Thyroid gland (tissue), 4 donors: ENCODE measurements around the gene INPP5D. TPM values are rescaled to one million over a fixed set of nuclear protein-coding genes. Genes with fewer than 3 reads are reported as not detected.
"Not testable (repeated sequence)": the region's sequence is repeated elsewhere in the genome, so short reads cannot be mapped to it uniquely, and the experiment has no call there.

ENCODE experiments used
- DNase-seq, 2 donors: peaks; one replicate each; pipeline ENCODE4 v3.0.0-alpha.2; 2019
- H3K27ac ChIP-seq, 3 donors: fragments of 200-600 bp; sonication (generic); 1 replicate in 2 of 3; 2 replicates in 1 of 3; pipeline ENCODE4 v1.5.1; 2016 to 2019; ENCODE audit warnings: mild to moderate bottlenecking in 1 of 3, moderate library complexity in 1 of 3
- H3K27me3 ChIP-seq: fragments of 200-600 bp; sonication (generic); one replicate; pipeline ENCODE4 v1.5.1; 2019
- H3K36me3 ChIP-seq, 2 donors: fragments of 200-600 bp; sonication (generic); one replicate each; pipeline ENCODE4 v1.5.1; 2016 to 2019
- H3K4me1 ChIP-seq, 2 donors: fragments of 200-600 bp; sonication (generic); one replicate each; pipeline ENCODE4 v1.5.1; 2017 to 2019
- H3K4me3 ChIP-seq, 3 donors: fragments of 200-600 bp; sonication (generic); replicated peaks in 1 of 3; 1 replicate in 2 of 3; 2 replicates in 1 of 3; pipeline ENCODE4 v1.5.1; 2016; ENCODE audit warnings: mild to moderate bottlenecking in 1 of 3
- H3K9me3 ChIP-seq: fragments of 200-600 bp; sonication (generic); one replicate; pipeline ENCODE4 v1.5.1; 2017
- POLR2A ChIP-seq, 2 donors: fragments of 450-650 bp; IDR thresholded peaks; one replicate each; pipeline ENCODE4 v1.6.1; 2017; ENCODE audit warnings: antibody characterized with exemption in 2 of 2, mild to moderate bottlenecking in 2 of 2, moderate library complexity in 1 of 2
- WGBS, 2 donors: methylation state at CpG; one replicate each; pipeline ENCODE4 v1.1.5; 2017; 5-methylcytosine and 5-hydroxymethylcytosine counted together
- intact Hi-C: fragments of 100-400 bp; cut with DNase I; formaldehyde crosslinking; loops from one replicate; pipeline ENCODE4 v1.15.1; 2023
- total RNA-seq, 4 donors: library from RNA; depleted of rRNA; stranded (reverse); fragments of >200 nt; gene quantifications; one replicate each; pipeline ENCODE4 v1.2.3, GENCODE V29; 2016
- TF ChIP-seq, protein P1 (sequence below), 6 experiments: fragments of 200-600 bp in 3 of 6; fragments of 450-650 bp in 3 of 6; sonication (generic) in 3 of 6; IDR thresholded peaks; one replicate each; pipeline ENCODE4 v1.5.1; 2016 to 2019; ENCODE audit warnings: antibody characterized with exemption in 6 of 6, mild to moderate bottlenecking in 2 of 6, inconsistent platforms in 1 of 6, moderate library complexity in 1 of 6

The INPP5D gene
- total RNA-seq, 4 donors from 2014 or later = 7.1 to 13.4 (median 10.5) TPM

GRCh38 chr2:233093721-233094120, 33.6 kb downstream of the INPP5D start:
- DNase-seq = no peak
- Histone ChIP-seq H3K4me3 (no peak overlapping the region), H3K27ac (no peak overlapping the region), H3K36me3 (no peaks in the 10 kb centered on the region), H3K9me3 (no peaks in the 10 kb centered on the region), H3K4me1 (no peaks in the 10 kb centered on the region), H3K27me3 (no peaks in the 10 kb centered on the region)
- WGBS, 2 donors = 78 to 80% methylated on average over 4 of the region's 4 CpGs
- TF ChIP-seq, protein P1, sequence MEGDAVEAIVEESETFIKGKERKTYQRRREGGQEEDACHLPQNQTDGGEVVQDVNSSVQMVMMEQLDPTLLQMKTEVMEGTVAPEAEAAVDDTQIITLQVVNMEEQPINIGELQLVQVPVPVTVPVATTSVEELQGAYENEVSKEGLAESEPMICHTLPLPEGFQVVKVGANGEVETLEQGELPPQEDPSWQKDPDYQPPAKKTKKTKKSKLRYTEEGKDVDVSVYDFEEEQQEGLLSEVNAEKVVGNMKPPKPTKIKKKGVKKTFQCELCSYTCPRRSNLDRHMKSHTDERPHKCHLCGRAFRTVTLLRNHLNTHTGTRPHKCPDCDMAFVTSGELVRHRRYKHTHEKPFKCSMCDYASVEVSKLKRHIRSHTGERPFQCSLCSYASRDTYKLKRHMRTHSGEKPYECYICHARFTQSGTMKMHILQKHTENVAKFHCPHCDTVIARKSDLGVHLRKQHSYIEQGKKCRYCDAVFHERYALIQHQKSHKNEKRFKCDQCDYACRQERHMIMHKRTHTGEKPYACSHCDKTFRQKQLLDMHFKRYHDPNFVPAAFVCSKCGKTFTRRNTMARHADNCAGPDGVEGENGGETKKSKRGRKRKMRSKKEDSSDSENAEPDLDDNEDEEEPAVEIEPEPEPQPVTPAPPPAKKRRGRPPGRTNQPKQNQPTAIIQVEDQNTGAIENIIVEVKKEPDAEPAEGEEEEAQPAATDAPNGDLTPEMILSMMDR (IDR thresholded peaks at IDR 0.05) = no peak
- no peak for TF ChIP-seq POLR2A (IDR thresholded peaks at IDR 0.05)
- intact Hi-C loops = no loop called here

DNA sequence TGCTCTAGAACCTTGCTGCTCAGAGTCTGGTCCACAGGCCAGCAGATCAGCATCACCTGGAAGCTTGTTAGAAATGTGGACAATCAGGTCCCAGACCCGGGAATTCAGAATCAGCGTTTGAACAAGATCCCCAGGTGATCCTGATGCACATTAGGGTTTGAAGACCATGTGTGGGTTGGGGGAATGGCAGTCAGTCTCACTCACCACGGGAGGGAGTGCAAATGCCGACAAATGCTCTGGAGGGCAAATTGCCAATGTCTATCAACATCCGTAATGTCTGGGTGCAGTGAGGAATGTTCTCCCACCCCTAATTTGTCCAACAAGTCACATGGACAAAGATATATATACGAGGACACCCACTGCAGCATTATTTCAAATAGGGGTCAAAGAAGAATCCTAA, 34.5 kb downstream of the INPP5D start:
- Histone ChIP-seq H3K4me3 (no peak overlapping the region), H3K36me3 (no peaks in the 10 kb centered on the region), H3K9me3 (no peaks in the 10 kb centered on the region), H3K4me1 (no peaks in the 10 kb centered on the region), H3K27me3 (no peaks in the 10 kb centered on the region), H3K27ac (no peak overlapping the region)
- WGBS, 2 donors = 48 to 56% methylated on average over 6 of the region's 6 CpGs
- TF ChIP-seq POLR2A (IDR thresholded peaks at IDR 0.05) = no peak
- no peak for DNase-seq
- intact Hi-C loops = no loop called here

DNA sequence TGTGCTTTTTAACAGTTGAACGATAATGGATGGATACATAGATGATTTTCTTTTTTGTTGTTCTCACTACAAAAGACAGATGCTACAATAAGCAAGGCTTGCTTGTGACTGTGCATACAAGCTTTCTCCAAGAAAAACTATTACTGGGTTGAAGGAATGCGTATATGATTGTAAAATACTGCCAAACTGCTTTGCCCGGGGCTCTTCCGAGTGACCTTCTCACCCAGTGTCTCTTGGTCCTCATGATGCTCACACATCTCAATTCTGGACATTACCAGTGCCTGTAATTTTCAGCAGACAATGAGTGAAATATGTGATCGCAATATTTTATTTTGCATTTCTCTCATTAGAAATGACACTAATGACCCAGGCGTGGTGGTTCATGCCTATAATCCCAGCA, 35.9 kb downstream of the INPP5D start:
- intact Hi-C loops = no loop called here
- no peaks in the 10 kb centered on the region for H3K9me3 ChIP-seq
- no peak overlapping the region for H3K4me3 ChIP-seq
- no peak for DNase-seq
- no peak for TF ChIP-seq POLR2A (IDR thresholded peaks at IDR 0.05)
- TF ChIP-seq, protein P1 (IDR thresholded peaks at IDR 0.05) = no peak
- no peak overlapping the region for H3K27ac ChIP-seq
- H3K36me3 ChIP-seq = no peaks in the 10 kb centered on the region
- H3K27me3 ChIP-seq = no peaks in the 10 kb centered on the region
- no peaks in the 10 kb centered on the region for H3K4me1 ChIP-seq
- 94% methylated on average over 6 of the region's 6 CpGs for WGBS, 2 donors

GRCh38 chr2:233098618-233099017, 38.5 kb downstream of the INPP5D start:
- no peaks in the 10 kb centered on the region for H3K4me1 ChIP-seq
- H3K27ac ChIP-seq = no peak overlapping the region
- no peaks in the 10 kb centered on the region for H3K27me3 ChIP-seq
- no peak overlapping the region for H3K4me3 ChIP-seq
- no peaks in the 10 kb centered on the region for H3K36me3 ChIP-seq
- TF ChIP-seq, protein P1 (IDR thresholded peaks at IDR 0.05) = peak in 3 of 6 experiments; percentile 9 to 28 (median 15)
- TF ChIP-seq POLR2A (IDR thresholded peaks at IDR 0.05) = no peak
- peak; percentile 25 to 33 for DNase-seq
- WGBS, 2 donors = 60 to 70% methylated on average over 11 of the region's 11 CpGs
- intact Hi-C loops = no loop called here
- no peaks in the 10 kb centered on the region for H3K9me3 ChIP-seq

DNA sequence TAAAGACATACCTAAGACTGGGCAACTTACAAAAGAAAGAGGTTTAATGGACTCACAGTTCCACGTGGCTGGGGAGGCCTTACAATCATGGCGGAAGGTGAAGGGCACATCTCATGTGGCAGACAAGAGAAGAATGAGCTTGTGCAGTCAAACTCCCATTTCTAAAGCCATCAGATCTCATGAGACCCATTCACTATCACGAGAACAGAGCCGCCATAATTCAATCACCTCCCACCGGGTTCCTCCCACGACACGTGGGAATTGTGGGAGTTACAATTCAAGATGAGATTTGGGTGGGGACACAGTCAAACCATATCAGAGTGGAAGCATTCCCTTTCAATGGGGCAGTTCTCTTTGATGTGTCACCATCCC, 39.7 kb downstream of the INPP5D start:
- DNase-seq, H3K36me3 ChIP-seq, H3K4me3 ChIP-seq, H3K4me1 ChIP-seq, H3K9me3 ChIP-seq, H3K27me3 ChIP-seq, H3K27ac ChIP-seq, intact Hi-C loops: not testable (repeated sequence)
- 97 to 98% methylated on average over 7 of the region's 7 CpGs for WGBS, 2 donors

DNA sequence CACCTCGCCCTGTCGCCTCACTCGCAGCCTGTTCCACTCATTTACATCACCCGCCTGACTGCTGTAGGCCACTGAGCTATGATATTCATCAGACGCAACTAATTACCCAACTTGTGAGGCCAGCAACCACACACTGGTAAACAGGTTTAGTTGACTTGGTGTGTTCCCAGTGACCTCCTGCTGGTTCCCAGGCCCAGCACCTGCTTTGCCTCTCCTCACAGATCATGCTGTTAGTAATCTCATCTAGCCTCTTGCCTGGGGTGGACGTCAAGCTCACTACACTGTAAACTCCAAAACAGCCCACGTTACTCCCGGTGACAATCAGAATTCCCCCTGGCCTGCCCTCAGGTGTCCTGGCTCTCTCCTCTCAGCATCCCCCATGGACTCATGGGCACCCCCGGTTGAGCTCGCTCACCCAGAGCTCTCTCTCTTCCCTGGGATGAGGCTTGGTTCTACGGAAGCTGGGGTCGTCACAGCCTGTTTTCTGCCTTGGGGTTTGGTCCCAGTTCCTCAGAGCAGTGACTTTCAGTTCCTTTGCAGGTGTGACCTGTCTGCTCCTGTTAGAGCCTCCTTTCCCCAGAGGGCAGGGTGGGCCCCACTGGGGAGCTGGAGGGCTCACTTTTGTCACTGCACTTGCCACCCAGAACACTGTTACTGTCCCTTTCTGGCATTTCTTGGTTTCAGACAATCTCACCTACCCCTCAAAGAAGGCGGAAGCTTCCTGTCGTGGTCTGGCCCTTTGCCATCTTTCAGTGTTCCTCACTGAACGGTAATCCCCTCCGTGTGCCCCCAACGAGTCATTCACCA, 40.3 kb downstream of the INPP5D start:
- Histone ChIP-seq H3K27ac (no peak overlapping the region), H3K4me3 (no peak overlapping the region), H3K36me3 (no peaks in the 10 kb centered on the region), H3K4me1 (no peaks in the 10 kb centered on the region), H3K27me3 (no peaks in the 10 kb centered on the region), H3K9me3 (no peaks in the 10 kb centered on the region)
- intact Hi-C loops = no loop called here
- WGBS, 2 donors = 78 to 81% methylated on average over 17 of the region's 17 CpGs
- DNase-seq = no peak
- TF ChIP-seq POLR2A (IDR thresholded peaks at IDR 0.05) = no peak
- TF ChIP-seq, protein P1 (IDR thresholded peaks at IDR 0.05) = no peak
